HG02759 (cell line): ENCODE results near the gene CLDN11.

ENCODE experiments used
- ATAC-seq: cut with Tn5 transposase; IDR thresholded peaks from one replicate; pipeline ENCODE4 v1.9.1; 2021; ENCODE audit warnings: mild to moderate bottlenecking, moderate library complexity; ENCODE audit not compliant: unreplicated experiment

Gene CLDN11

DNA sequence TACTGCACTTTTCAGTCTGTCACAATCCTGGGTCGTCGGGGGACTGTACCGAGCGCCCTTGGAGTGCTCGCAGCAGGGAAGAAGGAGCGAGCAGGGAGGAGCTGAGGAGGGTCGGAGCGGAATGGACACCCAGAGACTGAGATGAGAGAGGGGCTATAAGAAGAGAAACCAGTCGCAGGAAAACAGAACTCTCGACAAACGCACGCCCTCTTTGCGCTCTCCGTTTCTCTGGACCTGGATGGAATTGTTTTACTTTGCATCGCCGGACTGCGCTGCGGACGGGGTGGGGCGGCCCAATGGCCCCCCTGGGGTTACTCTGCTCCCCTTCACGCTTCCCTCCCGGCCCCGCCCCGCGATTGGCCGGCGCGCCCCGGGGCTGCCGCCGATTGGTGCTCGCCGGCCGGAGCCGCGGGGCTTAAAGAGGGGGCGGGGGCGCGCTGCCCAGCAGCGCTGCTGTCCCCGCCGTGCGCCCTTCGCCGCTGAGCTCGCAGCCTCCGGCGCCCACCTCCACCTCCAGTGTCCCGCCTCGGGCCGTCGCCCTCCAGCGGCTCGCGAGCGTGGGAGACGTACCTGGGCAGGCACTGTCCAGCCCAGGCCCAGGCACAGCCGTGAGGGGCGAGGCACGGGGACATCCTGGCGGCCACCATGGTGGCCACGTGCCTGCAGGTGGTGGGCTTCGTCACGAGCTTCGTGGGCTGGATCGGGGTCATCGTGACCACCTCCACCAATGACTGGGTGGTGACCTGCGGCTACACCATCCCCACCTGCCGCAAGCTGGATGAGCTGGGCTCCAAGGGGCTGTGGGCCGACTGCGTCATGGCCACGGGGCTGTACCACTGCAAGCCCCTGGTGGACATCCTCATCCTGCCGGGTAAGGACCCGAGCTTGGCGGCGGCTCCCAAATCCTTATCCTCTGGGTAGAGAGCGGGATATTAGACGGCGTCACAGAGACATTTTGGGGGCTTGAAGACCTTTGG is at the start of gene CLDN11:
TSS of gene CLDN11 (plus strand) at position 447 of the 977 bp plus-strand sequence. CDS start at position 646, 199 bp downstream.
- no peak for ATAC-seq

DNA sequence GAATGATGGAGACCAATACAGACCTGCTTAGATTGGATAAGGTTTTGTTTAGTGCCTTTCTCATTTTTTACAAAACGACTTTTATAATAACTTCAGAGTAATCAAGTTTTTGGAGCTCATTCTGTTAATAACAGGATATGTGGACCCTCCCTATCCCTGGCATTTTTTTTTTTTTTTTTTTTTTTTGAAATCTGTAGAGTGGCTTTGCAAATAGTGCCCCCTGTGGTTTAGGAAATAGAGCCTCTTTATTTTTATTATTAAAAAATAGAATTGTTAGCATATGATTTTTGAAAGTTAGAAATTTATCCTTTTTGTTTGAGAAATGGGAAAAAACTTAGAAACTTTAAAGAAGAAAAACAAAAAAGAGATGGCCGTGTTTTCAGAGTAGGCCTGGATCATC is 49.7 kb upstream of the CLDN11 start:
- ATAC-seq = no peak

- no peak for ATAC-seq
Observed at GRCh38 chr3:170372190-170372879, 46.3 kb upstream of the CLDN11 start.

- no peak for ATAC-seq
Observed at GRCh38 chr3:170383567-170383966, 35.1 kb upstream of the CLDN11 start.

DNA sequence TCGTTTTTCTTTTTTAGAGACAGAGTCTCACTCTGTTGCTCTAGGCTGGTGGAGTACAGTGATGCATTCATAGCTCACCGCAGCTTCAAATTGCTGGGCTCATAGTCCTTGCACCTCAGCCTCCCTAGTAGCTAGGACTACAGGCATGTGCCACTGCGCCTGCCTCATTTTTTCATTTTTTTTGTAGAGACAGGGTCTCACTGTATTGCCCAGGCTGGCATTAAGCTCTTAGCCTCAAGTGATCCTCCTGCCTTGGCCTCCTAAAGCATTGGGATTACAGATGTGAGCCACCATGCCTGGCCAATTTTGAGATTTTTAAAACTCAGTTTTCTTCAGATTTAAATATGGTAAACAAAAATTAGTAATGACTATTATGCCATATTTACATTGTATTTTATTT is 32.2 kb upstream of the CLDN11 start:
- ATAC-seq = no peak

DNA sequence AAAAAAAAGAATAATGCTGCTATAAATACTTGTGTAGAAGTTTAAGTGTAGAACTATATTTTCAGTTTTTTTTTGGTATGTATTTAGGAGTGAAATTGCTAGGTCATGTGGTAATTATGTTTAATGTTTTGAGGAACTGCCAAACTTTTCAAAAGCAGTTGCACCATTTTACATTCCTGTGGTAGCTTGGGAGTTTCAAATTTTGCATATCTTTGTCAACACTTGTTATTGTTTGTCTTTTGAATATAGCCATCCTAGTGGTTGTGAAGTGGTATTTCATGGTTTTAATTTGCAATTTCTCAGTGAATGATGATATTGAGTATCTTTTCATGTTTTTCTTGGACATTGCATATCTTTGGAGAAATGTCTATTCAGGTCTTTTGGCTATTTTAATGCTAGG is 30.7 kb upstream of the CLDN11 start:
- ATAC-seq = no peak

- ATAC-seq = no peak
Observed at GRCh38 chr3:170391108-170391507, 27.6 kb upstream of the CLDN11 start.

DNA sequence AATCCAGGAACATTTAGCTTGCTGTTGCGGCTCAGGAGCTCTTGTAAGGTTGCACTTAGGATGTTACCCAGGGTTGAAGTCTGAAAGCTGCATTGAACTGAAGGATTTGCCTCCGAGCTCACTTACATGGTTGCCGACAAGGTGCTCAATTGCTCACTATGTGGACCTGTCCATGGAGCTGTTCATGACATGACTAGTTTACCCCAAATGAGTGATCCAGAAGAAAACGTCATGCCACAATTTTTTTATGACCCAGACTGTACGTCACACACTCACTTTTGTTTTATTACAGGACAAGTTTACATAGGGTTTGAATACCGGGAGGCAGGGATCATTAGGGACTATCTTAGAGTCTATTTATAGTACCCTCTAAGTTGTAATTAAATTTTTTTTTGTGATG is 21.0 kb upstream of the CLDN11 start:
- ATAC-seq = no peak

DNA sequence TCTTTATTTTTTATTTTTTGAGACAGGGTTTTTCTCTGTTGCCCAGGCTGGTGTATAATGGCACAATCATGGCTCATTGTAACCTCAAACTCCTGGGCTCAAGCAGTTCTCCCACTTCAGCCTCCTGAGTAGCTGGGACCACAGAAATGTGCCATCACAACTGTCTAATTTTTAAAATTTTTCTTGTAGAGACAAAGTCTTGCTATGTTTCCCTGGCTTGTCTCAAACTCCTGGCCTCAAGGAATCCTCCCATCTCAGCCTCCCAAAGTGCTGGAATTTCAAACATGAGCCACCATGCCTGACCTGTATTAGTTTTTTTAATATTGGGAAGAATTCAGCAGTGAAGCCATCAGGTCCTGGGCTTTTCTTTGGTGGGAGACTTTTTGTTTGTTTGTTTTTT is 13.6 kb upstream of the CLDN11 start:
- ATAC-seq = no peak

- no peak for ATAC-seq
Observed at GRCh38 chr3:170410428-170411029, 8.1 kb upstream of the CLDN11 start.

DNA sequence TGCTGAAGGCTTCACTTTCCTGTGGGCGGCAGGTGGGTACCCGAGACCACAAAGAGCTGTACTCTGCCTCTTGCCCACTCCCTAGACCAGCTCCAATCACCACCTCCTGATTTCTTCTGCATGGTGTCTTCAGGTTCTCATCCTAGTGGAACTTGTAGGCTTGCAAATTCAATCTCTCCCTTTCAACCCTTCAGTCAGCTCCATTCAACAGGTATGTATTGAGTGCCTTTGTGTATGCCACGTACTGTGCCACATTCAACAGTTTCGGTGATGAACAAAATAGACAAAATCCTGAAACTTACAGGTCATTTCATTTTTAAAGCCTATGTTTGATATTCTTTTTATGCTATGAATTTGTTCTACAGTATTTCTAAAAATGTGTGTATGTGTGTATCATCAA is 5.4 kb upstream of the CLDN11 start:
- ATAC-seq = no peak

DNA sequence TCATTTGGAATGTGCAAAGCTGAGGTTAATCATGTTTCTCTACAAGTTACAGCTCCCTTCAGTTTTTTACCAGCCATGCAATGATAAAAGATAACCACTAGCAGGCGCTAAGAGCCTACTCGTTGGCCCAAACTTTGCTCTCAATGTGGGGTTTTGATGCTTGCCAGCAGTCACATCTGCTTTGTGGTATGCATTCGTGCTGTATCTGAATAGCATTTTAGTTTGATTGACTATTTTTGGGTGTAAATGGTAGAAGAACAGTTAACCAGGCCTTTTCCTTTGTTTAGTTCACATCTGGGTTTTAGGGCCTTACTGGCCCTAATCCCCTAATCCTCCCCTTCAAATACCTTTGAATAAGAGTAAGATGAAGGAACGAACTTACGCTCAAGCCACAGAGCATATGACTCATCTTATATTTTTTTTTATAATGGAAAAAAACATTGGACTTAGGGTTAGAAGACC is 4.4 kb upstream of the CLDN11 start:
- ATAC-seq = peak; percentile 70

- ATAC-seq = no peak
Observed at GRCh38 chr3:170417090-170417489, 1.6 kb upstream of the CLDN11 start.

DNA sequence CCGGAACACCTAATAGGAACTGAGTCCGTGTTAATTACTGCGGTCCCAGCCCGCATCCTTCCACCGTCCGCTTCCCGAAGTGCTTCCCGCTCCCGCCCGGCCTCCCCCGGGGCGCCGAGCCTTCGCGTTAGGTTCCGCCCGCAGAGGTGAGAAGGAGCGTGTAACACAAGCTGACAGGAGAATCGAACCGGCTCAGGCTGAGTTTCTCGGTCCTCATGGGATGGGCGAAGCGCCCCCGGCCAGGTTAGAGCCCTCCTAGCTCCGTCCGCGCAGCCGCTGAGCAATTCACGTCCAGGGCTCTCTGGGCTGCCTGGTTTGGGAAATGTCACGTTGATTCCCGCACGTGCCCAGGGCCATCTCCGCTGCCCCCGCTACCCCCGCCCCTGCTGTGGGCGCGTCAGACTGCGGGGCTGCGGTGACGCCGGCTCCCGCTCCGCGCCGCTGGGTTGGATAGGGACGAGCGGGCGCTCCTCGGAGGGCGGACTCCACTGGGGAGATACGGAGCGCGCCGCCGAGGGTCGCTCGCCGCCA is 954 bp downstream of the CLDN11 start:
- no peak for ATAC-seq

DNA sequence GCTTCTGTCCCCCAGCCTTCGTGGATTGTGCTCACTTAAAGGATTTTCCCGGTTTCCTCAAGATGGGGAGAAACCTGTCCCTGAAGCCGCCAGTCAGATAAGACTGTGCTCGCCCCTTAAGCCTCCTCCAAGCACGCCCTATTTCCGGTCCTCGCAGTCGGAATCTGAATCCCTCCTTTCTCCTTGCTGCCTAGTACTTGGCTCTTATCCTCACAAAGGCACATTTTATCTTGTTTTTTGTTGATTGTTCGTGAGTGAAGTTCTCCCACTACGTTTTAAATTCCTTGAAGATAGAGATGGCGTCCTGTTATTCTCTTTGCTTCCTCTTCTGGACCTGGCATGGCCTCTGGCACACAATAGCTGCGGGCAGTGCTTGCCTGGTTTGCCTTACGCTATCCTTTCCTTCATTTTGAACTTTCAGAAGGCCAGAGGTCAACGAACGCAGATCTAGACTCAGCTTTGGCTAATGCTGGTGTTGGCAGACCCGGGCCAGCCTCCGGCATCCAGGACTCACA is 1.7 kb downstream of the CLDN11 start:
- no peak for ATAC-seq

GRCh38 chr3:170421111-170421641 is 2.5 kb downstream of the CLDN11 start:
- ATAC-seq = no peak

DNA sequence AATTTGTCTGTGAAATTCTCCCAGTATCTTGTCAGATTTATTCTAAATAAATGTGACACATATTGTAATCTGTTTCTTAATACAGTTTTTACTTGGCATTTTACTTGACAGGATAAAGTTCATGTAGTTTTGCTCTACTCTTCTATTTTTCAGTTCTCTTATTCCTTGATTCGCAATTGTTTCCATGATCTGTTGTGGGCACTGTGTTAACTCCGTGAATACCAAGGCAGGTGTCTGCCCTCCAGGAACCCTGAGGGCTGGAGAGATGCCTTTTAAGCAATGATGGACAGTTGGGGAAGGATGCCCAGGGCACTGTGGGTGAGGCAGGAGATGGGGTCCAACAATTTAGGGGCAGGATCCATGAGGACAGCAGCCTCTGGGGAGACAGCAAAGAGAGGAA is 3.1 kb downstream of the CLDN11 start:
- ATAC-seq = no peak

GRCh38 chr3:170423001-170423615 is 4.4 kb downstream of the CLDN11 start:
- no peak for ATAC-seq

- ATAC-seq = no peak
Observed at GRCh38 chr3:170424879-170425278, 6.2 kb downstream of the CLDN11 start.

DNA sequence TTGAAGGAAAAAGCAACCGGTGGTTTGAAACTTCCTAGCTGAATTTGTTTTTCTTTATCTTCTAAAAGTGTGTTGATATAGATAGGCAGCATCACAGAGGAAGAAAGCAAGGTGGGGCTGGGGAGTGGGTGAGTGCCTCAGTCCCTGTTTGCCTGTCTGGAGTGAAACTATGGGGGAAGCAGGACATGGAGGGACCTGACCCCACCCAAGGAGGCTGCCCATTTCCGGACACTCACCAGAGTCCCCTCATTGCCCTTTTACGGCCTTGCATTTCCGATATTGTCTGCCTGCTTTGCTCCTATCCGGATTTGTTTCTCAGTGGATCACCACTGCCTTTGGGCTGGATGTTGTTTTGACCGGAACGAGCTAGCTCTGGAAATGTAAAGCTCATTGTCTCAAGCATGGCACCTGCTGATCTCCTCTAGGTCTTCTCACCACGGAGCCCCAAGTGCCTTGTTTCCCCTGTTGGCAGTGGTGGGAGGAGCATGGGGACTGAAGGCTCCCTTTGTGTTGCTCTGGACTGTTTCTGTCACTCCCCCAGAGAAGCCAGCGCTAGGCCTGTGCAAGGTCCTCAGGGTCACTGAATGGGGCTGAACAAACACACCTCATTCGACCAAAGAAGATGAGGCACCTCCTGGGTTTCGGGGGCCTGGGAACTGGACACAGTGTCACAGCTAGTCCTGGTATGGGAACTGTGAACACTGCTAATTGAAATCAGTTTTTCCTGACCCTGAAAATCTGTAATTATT is 7.0 kb downstream of the CLDN11 start:
- ATAC-seq = no peak
